ENCODE data around the gene GEN1. TPM values are rescaled to one million over a fixed set of nuclear protein-coding genes. Genes with fewer than 3 reads are reported as not detected.
A peak's percentile ranks its signal among the peaks of the same experiment; 100 is the strongest.
"Not testable (repeated sequence)": the region's sequence is repeated elsewhere in the genome, so short reads cannot be mapped to it uniquely, and the experiment has no call there.

Gene GEN1
- total RNA-seq, 3 donors from 2014 or later, result 12.9 to 31.4 (median 20.1) TPM

DNA sequence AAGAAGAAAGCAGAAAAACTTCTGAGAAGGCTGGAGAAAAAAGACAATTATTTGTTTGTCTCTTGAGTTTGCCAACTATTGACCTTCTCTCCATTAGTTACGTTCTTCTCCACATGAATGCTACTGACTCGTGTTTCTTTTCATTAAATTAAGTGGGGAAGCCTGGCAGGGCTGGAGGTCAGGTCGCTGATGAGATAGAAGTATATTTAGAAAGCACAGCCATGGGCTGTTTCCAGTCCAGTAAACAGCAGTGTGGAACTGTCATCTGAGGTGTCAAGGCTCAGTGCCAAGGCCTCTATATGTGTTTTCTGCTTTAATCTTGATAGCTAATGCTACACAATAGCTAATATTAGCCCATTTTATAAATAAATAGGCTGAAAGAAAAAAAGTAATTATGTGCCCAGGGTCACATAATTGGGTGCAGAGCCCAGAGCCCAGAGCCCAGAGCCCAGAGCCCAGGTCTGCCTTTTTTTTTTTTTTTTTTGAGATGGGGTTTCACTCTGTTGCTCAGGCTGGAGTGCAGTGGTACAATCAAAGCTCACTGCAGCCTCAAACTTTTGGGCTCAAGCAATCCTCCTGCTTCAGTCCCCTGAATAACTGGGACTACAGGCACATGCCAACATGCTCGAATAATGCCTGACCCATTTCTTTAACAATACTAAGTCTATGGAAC is 68.6 kb downstream of the GEN1 start:
- no peak for DNase-seq
- TF ChIP-seq, protein P1, sequence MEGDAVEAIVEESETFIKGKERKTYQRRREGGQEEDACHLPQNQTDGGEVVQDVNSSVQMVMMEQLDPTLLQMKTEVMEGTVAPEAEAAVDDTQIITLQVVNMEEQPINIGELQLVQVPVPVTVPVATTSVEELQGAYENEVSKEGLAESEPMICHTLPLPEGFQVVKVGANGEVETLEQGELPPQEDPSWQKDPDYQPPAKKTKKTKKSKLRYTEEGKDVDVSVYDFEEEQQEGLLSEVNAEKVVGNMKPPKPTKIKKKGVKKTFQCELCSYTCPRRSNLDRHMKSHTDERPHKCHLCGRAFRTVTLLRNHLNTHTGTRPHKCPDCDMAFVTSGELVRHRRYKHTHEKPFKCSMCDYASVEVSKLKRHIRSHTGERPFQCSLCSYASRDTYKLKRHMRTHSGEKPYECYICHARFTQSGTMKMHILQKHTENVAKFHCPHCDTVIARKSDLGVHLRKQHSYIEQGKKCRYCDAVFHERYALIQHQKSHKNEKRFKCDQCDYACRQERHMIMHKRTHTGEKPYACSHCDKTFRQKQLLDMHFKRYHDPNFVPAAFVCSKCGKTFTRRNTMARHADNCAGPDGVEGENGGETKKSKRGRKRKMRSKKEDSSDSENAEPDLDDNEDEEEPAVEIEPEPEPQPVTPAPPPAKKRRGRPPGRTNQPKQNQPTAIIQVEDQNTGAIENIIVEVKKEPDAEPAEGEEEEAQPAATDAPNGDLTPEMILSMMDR (IDR thresholded peaks at IDR 0.05), result no peak
- intact Hi-C loops (cut with DNase I, micrococcal nuclease), result no loop called here
- H3K4me3 ChIP-seq, result no peak overlapping the region
- H3K4me1 ChIP-seq (ENCODE audit: low read depth), result no peaks in the 10 kb centered on the region
- no peaks in the 10 kb centered on the region for H3K9me3 ChIP-seq
- no peak for ATAC-seq
- no peaks in the 10 kb centered on the region for H3K36me3 ChIP-seq (ENCODE audit: low read depth)

DNA sequence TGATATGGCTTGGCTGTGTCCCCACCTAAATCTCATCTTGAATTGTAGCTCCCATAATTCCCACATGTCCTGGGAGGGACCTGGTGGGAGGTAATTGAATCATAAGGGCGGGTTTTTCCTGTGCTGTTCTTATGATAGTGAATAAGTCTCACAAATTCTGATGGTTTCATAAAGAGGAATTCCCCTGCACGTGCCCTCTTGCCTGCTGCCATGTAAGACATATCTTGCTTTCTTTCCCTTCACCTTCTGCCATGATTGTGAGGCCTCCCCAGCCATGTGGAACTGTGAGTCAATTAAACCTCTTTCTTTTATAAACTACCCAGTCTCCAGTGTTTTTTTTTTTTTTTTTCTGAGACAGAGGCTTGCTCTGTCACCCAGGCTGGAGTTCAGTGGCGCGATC is 69.7 kb downstream of the GEN1 start:
- DNase-seq; H3K4me3 ChIP-seq; H3K4me1 ChIP-seq (ENCODE audit: low read depth); intact Hi-C loops (cut with DNase I, micrococcal nuclease); H3K36me3 ChIP-seq (ENCODE audit: low read depth); ATAC-seq; H3K9me3 ChIP-seq: not testable (repeated sequence)

DNA sequence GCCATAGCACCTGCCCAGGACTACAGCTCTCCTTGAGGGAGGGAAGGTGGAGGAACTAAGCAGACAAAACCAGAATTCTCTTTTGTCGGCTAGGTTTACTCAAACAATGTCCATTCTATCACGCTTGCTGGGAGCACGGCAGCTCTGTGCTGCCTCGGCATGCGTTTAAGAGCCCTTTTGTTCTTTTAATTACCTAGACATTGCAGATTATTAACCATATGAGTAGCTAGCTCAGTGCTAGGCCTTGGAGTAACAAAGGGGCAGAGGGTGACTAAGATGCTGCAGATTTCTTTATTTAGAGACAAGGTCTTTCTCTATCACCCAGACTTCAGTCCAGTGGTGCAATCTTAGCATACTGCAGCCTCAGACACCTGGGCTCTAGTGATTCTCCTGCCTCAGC is 73.4 kb downstream of the GEN1 start:
- no peaks in the 10 kb centered on the region for H3K9me3 ChIP-seq
- DNase-seq (no peak), ATAC-seq (peak; percentile 64)
- intact Hi-C loops (cut with DNase I, micrococcal nuclease), result no loop called here
- peaks cover 7% of the 10 kb centered on the region for H3K4me1 ChIP-seq (ENCODE audit: low read depth)
- H3K4me3 ChIP-seq, result no peak overlapping the region
- H3K36me3 ChIP-seq (ENCODE audit: low read depth), result no peaks in the 10 kb centered on the region
- TF ChIP-seq, protein P1 (IDR thresholded peaks at IDR 0.05), result no peak

DNA sequence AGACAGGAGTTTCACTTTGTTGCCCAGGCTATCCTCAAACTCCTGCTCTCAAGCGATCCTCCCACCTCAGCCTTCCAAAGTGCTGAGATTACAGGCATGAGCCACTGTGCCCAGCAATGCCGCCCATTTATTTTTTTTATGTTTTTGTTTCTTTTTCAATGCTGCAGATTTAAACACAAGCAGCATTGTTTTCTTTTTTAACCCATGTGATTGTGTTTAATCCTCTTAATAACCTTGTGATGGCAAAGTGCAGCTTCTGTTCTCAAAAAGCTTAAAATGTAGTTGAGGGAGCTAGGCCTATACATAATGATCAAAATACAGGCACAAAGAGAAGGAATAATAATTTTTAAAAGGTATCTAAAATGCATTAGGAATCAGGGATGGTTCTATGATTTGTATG is 73.8 kb downstream of the GEN1 start:
- DNase-seq, result no peak
- Histone ChIP-seq H3K36me3 (ENCODE audit: low read depth) (no peaks in the 10 kb centered on the region), H3K9me3 (no peaks in the 10 kb centered on the region), H3K4me1 (ENCODE audit: low read depth) (peaks cover 7% of the 10 kb centered on the region), H3K4me3 (no peak overlapping the region)
- no peak for ATAC-seq
- TF ChIP-seq, protein P1 (IDR thresholded peaks at IDR 0.05), result no peak
- intact Hi-C loops (cut with DNase I, micrococcal nuclease), result no loop called here

DNA sequence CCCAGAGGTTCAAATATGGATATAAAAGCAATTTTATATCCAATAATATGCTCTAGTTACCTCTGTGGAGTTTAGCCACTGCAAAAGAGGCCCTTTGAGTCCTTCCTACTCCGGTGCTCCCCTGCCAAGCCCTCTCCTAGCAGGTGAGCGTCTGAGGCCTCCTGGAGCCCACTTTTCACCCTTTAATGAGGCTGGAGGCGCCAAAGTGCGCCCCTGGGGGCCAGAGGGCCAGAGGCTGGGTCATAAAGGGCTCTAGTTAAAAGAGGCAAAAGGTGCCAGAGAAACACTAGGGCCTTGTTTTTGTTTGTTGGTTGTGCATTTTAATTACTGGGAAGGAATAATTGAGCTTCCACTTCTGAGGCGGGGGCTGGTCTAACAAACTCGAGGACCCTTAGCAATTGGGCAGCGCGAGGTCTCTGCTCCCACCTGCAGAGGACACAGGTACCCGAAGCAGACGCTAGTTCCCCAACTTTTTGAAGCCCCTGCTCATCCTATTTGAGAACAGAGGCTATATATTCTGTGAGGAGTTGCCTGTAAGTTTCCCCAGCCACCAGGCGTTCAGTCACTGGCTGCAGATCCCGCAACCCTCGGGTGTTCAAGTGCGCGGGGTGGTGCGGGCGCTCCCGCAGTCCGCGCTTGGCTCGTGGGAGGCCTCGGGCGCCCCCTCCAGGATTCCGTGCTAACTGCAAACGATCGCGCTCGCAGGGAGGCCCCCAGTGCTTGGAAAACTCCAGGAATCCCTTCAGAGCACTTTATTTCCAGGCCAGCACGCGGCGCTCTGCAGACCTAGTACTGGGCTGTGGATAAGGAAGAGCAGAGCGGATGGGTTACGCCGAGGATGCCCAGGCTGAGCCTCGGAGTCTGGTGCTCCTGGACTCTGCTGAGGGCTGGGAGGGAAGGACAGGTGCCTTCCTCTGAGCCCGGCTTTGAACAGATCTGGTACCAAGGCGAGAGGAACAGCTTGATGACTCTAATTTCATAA is 76.4 kb downstream of the GEN1 start:
- H3K4me3 ChIP-seq, result no peak overlapping the region
- DNase-seq (peak; percentile 84 to 91 (median 89)), ATAC-seq (peak; percentile 97)
- TF ChIP-seq, protein P1 (IDR thresholded peaks at IDR 0.05), result peak; percentile 86
- H3K9me3 ChIP-seq, result no peaks in the 10 kb centered on the region
- intact Hi-C loops (cut with DNase I, micrococcal nuclease), result no loop called here
- peaks cover 7% of the 10 kb centered on the region for H3K4me1 ChIP-seq (ENCODE audit: low read depth)
- no peaks in the 10 kb centered on the region for H3K36me3 ChIP-seq (ENCODE audit: low read depth)

DNA sequence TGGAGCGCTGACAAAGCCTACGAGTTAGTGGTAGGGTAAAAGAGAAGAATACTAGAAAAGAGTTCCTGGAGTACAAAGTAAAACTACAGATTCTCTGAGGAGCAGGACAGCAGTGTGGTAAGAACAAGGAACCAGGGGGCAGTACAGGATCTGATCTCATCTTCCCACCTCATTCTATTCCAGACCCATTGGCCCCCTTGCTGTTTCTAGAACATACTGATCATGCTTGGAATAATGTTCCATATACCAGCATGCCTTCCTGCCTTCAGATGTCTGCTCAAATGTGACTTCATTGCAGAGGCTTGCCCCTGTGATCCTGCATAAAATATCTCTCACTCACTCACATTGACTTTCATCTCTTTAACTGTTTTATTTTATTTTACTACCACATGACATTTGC is 81.6 kb downstream of the GEN1 start:
- DNase-seq, result no peak
- H3K4me1 ChIP-seq (ENCODE audit: low read depth), result peaks cover 3% of the 10 kb centered on the region
- no peak for ATAC-seq
- intact Hi-C loops (cut with DNase I, micrococcal nuclease), result no loop called here
- no peak overlapping the region for H3K4me3 ChIP-seq
- H3K9me3 ChIP-seq, result no peaks in the 10 kb centered on the region
- TF ChIP-seq, protein P1 (IDR thresholded peaks at IDR 0.05), result no peak
- no peaks in the 10 kb centered on the region for H3K36me3 ChIP-seq (ENCODE audit: low read depth)

Measured in mucosa of descending colon (tissue), 3 donors.